Fibroblast of mammary gland (primary cell): ENCODE measurements around the gene DYRK1A.

Experiments
- DNase-seq: peaks from one replicate; pipeline ENCODE4 v3.0.0-alpha.2; 2010; ENCODE audit warnings: low read depth
- H3K4me3 ChIP-seq: 2 replicates; pipeline ENCODE4 v1.5.1; 2011; ENCODE audit warnings: low read depth, mild to moderate bottlenecking, low read length, moderate library complexity; ENCODE audit not compliant: control insufficient read depth
- CTCF ChIP-seq: conservative IDR thresholded peaks from 2 replicates; pipeline ENCODE4 v1.5.1; 2011; ENCODE audit warnings: low read depth, low read length, inconsistent platforms; ENCODE audit not compliant: control insufficient read depth, insufficient read depth

The DYRK1A gene

GRCh38 chr21:37383784-37384311 is 17.3 kb downstream of the DYRK1A start:
- no peak for DNase-seq
- no peak overlapping the region for H3K4me3 ChIP-seq
- TF ChIP-seq CTCF = no peak

DNA sequence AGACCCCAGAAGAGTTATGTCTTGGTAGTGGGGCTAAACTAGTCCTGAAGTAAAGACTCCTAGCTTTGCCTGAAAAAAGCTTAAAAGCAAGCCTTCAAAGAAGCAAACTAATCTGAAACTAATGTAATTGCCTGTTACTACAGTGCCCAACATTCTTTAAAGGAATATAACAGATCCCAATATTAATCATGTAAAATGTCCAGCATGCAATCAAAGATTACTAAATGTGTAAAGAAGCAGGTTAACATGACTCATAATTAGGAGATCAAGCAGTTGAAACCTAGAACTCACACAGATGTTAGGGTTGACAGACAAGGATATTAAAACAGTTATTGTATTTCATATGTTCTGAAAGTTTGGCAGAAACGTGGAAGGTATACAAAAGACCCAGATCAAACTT is 17.8 kb downstream of the DYRK1A start:
- TF ChIP-seq CTCF = no peak
- no peak for DNase-seq
- no peak overlapping the region for H3K4me3 ChIP-seq

DNA sequence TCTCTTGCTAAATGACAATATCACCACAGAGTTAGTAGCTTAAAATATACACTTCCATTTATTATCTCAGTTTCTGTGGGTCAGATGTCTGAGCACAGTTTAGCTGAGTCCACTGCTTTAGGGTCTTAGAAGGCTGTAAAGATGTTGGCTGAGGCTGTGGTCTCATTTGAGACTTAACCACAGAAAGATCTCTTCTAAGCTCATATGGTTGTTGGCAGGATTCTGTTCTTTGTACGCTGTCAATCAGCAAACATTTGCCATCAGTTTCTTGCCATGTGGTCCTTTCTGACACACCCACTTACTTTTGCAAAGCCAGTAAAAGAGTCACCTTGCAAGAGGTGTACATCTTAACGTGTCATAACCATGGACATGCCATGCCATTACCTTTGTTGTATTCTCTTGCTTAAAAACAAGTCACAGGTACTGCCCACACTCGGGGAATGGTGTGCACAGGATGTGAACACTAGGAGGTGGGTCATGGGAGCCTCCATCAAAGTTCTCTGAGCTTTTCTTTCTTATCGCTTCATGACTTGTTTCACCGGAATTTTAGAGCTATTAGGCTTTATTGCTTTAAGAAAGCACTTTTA is 18.7 kb downstream of the DYRK1A start:
- no peak overlapping the region for H3K4me3 ChIP-seq
- no peak for TF ChIP-seq CTCF
- DNase-seq = no peak

DNA sequence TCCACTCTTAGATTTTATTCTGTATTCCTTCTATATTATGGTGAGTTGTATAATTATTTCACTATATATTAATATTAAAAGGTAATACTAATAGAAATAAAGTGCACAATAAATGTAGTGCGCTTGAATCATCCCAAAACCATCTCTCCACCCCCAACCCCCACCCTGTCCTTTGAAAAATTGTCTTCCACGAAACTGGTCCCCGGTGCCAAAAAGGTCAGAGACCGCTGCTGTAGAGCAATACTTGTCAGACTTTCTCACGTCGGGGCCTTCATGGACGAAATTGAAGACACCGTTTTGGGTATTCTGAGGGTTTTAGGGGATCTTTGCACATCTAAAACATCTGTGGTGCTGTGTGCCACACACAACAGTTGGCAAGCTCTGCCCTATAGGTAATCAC is 19.6 kb downstream of the DYRK1A start:
- no peak for DNase-seq

DNA sequence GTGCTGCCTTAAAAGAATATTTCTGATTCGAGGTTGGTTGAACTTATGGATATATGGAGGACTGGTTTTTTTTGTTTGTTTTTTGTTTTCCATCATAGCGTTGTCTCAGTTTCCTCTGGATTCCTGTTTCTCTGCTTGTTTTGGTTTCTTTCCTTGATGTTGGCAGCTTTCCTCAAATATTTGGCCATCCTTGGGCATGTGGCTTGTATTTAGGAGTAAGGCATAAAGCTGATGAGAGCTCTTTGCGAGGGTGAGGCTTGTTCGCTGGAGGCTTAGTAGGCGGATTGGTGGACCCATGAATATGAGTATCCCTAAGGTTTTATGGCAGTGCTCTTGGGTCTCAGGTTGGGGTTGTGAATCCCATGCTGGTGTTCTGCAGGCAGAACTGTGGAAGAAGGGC is 22.9 kb downstream of the DYRK1A start:
- no peak for TF ChIP-seq CTCF
- DNase-seq = no peak
- H3K4me3 ChIP-seq = no peak overlapping the region

More for the DNA sequence above, 19.6 kb downstream of the DYRK1A start:
- no peak for TF ChIP-seq CTCF
- no peak overlapping the region for H3K4me3 ChIP-seq

- no peak for TF ChIP-seq CTCF
- DNase-seq = no peak
- H3K4me3 ChIP-seq = no peak overlapping the region
These were observed 25.1 kb downstream of the DYRK1A start for GRCh38 chr21:37391666-37392065.

DNA sequence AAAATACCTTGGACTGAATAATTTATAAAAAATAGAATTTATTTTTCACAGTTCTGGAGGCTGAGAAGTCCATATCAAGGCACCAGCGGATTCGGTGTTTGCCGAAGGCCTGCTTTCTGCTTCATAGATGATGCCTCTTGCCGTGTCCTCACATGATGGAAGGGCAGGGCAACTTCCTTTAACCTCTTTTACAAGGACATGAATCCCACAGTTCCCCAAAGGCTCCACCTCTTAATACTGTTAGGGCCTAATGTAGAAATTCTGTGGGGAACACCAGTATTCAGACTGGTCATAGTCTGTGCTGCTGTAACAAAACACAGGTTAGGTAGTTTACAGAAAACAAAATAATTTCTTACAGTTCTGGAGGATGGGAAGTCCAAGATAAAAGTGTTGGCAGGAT is 25.9 kb downstream of the DYRK1A start:
- no peak for DNase-seq
- no peak for TF ChIP-seq CTCF
- no peak overlapping the region for H3K4me3 ChIP-seq
